GM23248 (cell line): ENCODE results near the gene CREBL2.

Experiments used
- EZH2 ChIP-seq: fragments of 200-600 bp; sonication (generic); IDR thresholded peaks from 2 replicates; pipeline ENCODE4 v1.6.1; 2018; ENCODE audit warnings: antibody characterized with exemption, mild to moderate bottlenecking; ENCODE audit not compliant: insufficient read depth, poor library complexity, severe bottlenecking
- EZH2phosphoT487 ChIP-seq: fragments of 200-600 bp; sonication (generic); IDR thresholded peaks from 2 replicates; pipeline ENCODE4 v1.6.1; 2018; ENCODE audit warnings: antibody characterized with exemption, moderate library complexity, mild to moderate bottlenecking, low read depth; ENCODE audit not compliant: insufficient read depth

DNA sequence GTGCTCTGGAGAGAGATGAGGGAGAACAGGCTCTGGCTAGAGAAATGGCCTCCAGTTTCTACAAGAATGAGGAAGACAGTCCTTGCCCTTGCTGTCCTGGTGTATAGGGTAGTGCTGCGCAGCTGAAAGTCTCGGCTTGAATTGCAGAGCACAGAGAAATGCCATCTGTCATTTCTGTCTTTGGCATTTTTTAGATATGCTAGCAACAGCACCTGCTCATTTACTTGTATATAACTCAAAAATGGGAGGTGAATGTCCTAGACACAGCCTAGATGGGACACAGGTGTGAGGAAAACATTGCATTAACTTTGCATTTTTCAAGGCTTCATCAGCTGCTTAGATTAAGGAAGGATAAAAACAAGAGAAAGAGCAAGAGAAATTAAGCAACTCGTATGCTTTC, 48.5 kb downstream of the CREBL2 start:
- no peak for TF ChIP-seq EZH2
- TF ChIP-seq EZH2phosphoT487: no peak
